HG03159 (cell line): ENCODE data around the gene CCDC152.
"Not testable (repeated sequence)": the region's sequence is repeated elsewhere in the genome, so short reads cannot be mapped to it uniquely, and the experiment has no call there.

Experiments used
- ATAC-seq: cut with Tn5 transposase; IDR thresholded peaks from one replicate; pipeline ENCODE4 v1.9.1; 2021; ENCODE audit warnings: mild to moderate bottlenecking, moderate library complexity; ENCODE audit not compliant: unreplicated experiment

The CCDC152 gene

DNA sequence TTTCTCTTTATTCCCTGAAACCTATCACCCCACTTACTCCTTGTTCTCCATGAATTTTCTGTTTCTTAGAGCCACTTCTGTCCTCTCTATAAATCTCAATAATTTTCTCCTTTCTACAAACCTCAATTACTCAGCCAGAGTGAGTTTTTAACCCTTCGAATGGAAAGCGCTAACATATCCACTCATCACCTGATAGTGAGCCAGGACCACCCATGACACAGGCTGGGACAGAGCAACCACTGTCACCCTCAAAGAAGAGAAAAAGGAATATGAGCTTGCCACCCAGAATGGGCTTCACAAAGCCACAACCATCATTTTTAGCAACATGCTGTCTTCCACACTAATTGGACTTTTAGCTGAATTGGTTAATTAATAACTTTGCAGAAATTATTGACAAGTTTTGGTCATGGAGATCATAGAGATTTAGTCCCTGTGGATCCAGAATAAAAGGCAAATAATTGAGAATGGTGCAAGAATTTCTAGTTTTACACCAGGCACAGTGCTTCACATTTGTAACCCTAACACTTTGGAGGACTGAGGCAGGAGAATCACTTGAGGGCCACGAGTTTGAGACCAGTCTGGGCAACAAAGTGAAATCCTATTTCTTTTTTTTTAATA is 87.2 kb downstream of the CCDC152 start:
- no peak for ATAC-seq

DNA sequence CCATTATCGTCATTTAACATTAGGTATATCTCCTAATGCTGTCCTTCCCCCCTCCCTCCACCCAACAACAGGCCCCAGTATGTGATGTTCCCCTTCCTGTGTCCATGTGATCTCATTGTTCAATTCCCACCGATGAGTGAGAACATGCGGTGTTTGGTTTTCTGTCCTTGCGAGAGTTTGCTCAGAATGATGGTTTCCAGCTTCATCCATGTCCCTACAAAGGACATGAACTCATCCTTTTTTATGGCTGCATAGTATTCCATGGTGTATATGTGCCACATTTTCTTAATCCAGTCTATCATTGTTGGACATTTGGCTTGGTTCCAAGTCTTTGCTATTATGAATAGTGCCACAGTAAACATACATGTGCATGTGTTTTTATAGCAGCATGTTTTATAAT is 87.8 kb downstream of the CCDC152 start:
- not testable (repeated sequence) for ATAC-seq

DNA sequence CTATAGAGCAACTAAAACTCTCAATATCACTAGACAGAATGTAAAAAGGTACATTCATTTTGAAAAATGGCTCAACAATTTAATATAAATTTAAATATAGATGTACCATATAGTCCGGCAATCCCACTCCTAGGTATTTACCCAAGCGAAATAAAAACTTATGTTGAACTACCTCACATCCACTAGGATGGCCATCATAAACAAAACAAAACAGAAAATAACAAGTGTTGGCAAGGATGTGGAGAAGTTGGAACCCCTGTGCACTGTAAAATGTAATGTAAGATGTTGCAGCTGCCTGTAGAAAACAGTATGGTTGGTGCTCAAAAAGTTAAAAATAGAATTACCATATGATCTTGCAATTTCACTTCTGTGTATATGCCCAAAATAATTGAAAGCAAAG is 91.9 kb downstream of the CCDC152 start:
- ATAC-seq, result no peak

DNA sequence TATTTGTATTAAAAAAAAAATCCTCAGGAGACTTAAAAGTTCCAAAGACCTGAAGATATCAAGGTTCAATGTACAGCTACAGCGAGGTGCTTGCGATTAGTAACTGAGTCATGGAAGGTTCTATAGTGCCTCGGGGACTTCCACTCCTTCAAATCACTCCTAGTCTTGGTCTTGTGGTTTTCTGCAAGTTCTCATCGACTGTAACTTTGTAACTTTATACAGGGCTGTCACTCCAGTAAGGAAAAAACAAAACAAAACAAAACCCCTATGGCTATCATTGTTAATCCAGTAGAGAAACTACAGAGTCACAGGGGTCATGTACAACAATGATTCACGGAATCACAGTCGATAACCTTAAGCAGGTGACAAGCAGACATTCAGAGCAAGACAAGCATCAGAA is 94.9 kb downstream of the CCDC152 start:
- no peak for ATAC-seq
